Tibial nerve (tissue), 4 donors: ENCODE measurements around the gene ADGRL3. TPM values are rescaled to one million over a fixed set of nuclear protein-coding genes. Genes with fewer than 3 reads are reported as not detected.

Experiments used
- DNase-seq, 2 donors: peaks; one replicate each; pipeline ENCODE4 v3.0.0-alpha.2; 2019; ENCODE audit warnings: low spot score in 2 of 2
- H3K27ac ChIP-seq, 4 donors: fragments of 200-600 bp; sonication (generic) in 3 of 4; one replicate each; pipeline ENCODE4 v1.5.1; 2017 to 2019; ENCODE audit warnings: mild to moderate bottlenecking in 1 of 4
- H3K27me3 ChIP-seq, 2 donors: fragments of 200-600 bp; sonication (generic) in 1 of 2; one replicate each; pipeline versions ENCODE4 v1.5.1 to v1.6.0; 2017 to 2019
- H3K36me3 ChIP-seq, 3 donors: fragments of 200-600 bp; sonication (generic); one replicate each; pipeline ENCODE4 v1.5.1; 2018 to 2019
- H3K4me1 ChIP-seq, 4 donors: fragments of 200-600 bp; sonication (generic) in 3 of 4; one replicate each; pipeline ENCODE4 v1.5.1; 2017 to 2019
- H3K4me3 ChIP-seq, 4 donors: fragments of 200-600 bp; sonication (generic) in 3 of 4; one replicate each; pipeline ENCODE4 v1.5.1; 2017 to 2019; ENCODE audit warnings: mild to moderate bottlenecking in 1 of 4, moderate library complexity in 1 of 4
- H3K9me3 ChIP-seq, 4 donors: fragments of 200-600 bp; sonication (generic) in 3 of 4; one replicate each; pipeline ENCODE4 v1.5.1; 2017 to 2019
- EP300 ChIP-seq, 2 donors: sonication (generic); formaldehyde crosslinking; IDR thresholded peaks; one replicate each; pipeline ENCODE4 v1.6.1; 2017; ENCODE audit warnings: antibody characterized with exemption in 2 of 2, mild to moderate bottlenecking in 1 of 2
- POLR2A ChIP-seq, 2 donors: fragments of 450-650 bp; IDR thresholded peaks; one replicate each; pipeline ENCODE4 v1.6.1; 2017; ENCODE audit warnings: antibody characterized with exemption in 2 of 2, mild to moderate bottlenecking in 2 of 2, moderate library complexity in 2 of 2
- WGBS, 2 donors: methylation state at CpG; one replicate each; pipeline ENCODE4 v1.1.5; 2018; 5-methylcytosine and 5-hydroxymethylcytosine counted together
- total RNA-seq, 4 donors: library from RNA; depleted of rRNA; stranded (reverse); fragments of >200 nt; gene quantifications; one replicate each; pipeline ENCODE4 v1.1.0, GENCODE V29; 2016
- TF ChIP-seq, protein P1 (sequence below), 5 experiments: fragments of 200-600 bp in 3 of 5; fragments of 450-650 bp in 2 of 5; sonication (generic) in 3 of 5; IDR thresholded peaks; one replicate each; pipeline ENCODE4 v1.5.1; 2016 to 2019; ENCODE audit warnings: antibody characterized with exemption in 5 of 5, mild to moderate bottlenecking in 3 of 5, moderate library complexity in 2 of 5

Gene ADGRL3
- total RNA-seq, 4 donors from 2014 or later, result 20.1 to 51.3 (median 28.2) TPM

DNA sequence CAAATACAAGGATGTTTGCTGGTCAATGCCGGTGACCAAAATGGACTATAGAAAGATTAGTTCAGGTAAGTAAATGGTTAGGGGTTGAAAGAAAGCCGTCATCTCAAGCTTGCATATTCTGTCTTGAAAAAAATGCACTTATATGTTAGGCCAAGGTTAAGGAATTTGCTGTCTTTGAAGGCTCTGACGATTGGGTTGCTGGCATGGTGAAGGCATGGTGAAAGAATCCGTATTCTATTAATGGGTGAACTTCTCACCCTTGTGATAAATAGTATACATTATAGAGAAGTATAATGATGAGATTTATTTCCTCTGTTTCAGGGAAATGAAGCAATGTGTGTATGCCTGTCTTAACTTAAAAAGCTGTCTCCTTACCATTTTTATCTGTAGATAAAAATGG, 132.6 kb downstream of the ADGRL3 start:
- DNase-seq, result no peak
- Histone ChIP-seq H3K4me1 (no peaks in the 10 kb centered on the region), H3K4me3 (no peak overlapping the region), H3K27ac (peak overlapping the region in 1 of 4 donors; percentile 10), H3K36me3 (no peaks in the 10 kb centered on the region), H3K27me3 (no peaks in the 10 kb centered on the region), H3K9me3 (peaks cover 0 to 13% (median 2%) of the 10 kb centered on the region in 4 donors)
- TF ChIP-seq EP300 (IDR thresholded peaks at IDR 0.05) (no peak), POLR2A (IDR thresholded peaks at IDR 0.05) (no peak)
- TF ChIP-seq, protein P1, sequence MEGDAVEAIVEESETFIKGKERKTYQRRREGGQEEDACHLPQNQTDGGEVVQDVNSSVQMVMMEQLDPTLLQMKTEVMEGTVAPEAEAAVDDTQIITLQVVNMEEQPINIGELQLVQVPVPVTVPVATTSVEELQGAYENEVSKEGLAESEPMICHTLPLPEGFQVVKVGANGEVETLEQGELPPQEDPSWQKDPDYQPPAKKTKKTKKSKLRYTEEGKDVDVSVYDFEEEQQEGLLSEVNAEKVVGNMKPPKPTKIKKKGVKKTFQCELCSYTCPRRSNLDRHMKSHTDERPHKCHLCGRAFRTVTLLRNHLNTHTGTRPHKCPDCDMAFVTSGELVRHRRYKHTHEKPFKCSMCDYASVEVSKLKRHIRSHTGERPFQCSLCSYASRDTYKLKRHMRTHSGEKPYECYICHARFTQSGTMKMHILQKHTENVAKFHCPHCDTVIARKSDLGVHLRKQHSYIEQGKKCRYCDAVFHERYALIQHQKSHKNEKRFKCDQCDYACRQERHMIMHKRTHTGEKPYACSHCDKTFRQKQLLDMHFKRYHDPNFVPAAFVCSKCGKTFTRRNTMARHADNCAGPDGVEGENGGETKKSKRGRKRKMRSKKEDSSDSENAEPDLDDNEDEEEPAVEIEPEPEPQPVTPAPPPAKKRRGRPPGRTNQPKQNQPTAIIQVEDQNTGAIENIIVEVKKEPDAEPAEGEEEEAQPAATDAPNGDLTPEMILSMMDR (IDR thresholded peaks at IDR 0.05), result no peak
- 47 to 58% methylated on average over 4 of the region's 4 CpGs for WGBS, 2 donors

DNA sequence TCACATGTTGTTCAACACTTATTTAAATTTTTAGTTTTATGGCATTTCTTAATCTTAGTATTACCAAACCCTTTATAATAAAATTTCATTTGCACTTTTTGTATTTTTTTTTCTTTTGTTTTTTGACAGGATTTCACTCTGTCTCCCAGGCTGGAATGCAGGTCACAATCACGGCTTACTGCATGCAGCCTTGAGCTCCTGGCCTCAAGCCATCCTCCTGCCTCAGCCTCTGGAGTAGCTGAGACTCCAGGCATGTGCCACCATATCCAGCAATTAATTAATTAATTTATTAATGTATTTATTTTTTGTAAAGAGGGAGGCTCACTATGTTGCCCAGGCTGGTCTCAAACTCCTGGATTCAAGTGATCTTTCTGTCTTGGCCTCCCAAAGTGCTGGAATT, 133.4 kb downstream of the ADGRL3 start:
- Histone ChIP-seq H3K9me3 (peaks cover 0 to 13% (median 2%) of the 10 kb centered on the region in 4 donors), H3K4me3 (no peak overlapping the region), H3K27ac (no peak overlapping the region), H3K36me3 (no peaks in the 10 kb centered on the region), H3K27me3 (no peaks in the 10 kb centered on the region), H3K4me1 (no peaks in the 10 kb centered on the region)
- no peak for DNase-seq
- WGBS, 2 donors, result 51 to 59% methylated on average over 1 of the region's 1 CpG
- TF ChIP-seq, protein P1 (IDR thresholded peaks at IDR 0.05), result no peak
- TF ChIP-seq EP300 (IDR thresholded peaks at IDR 0.05) (no peak), POLR2A (IDR thresholded peaks at IDR 0.05) (no peak)

DNA sequence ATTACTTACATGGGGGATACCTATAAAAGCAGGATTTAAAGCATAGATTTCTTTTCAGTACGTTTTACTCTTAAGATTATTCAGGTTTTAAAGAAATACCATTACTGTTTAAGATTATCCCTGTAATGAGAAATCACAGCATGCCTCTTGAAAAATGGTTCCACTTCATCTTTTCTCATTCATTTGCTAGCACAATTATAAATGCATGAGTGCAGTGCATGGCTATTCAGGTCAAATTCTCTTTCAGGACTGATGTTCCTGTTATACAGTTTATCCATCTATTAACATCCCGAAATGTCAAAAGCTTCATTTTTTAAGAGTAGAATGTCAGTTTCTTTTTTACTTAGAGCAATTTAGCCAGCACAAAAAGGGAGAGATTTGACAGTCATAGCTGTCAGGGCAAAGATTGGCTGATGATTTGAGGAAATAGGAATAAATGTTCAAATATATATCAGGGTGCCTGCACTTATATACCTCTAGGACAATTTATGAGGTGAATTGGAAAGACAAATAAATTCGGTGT, 135.2 kb downstream of the ADGRL3 start:
- WGBS, 2 donors, result 49 to 53% methylated on average over 3 of the region's 3 CpGs
- Histone ChIP-seq H3K27ac (peak overlapping the region in 2 of 4 donors; percentile 60 to 71), H3K27me3 (no peaks in the 10 kb centered on the region), H3K9me3 (no peaks in the 10 kb centered on the region), H3K4me1 (no peaks in the 10 kb centered on the region), H3K4me3 (no peak overlapping the region), H3K36me3 (no peaks in the 10 kb centered on the region)
- no peak for DNase-seq
- TF ChIP-seq POLR2A (IDR thresholded peaks at IDR 0.05) (no peak), EP300 (IDR thresholded peaks at IDR 0.05) (no peak)
- TF ChIP-seq, protein P1 (IDR thresholded peaks at IDR 0.05), result no peak

DNA sequence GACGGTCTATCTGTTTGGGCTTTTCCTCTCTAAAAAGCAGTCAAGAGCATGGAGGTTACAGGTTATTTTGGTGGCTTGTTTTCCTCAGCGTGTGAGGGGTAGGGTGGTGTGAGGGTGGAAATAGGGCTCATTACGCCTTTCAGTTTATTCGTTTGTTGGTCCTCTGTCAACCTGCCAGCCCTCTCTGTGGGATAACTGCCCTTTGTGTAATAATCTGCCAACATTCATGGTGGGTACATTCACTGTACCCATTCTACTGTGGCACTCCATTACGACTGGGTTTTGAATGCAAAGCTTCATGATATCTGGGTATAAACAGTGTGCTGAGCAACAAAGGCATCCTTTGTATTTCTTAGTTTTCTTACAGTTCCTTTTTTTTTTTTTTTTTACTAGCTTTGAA, 136.4 kb downstream of the ADGRL3 start:
- H3K36me3 ChIP-seq, result no peaks in the 10 kb centered on the region
- peak in 1 of 2 donors; percentile 21 for DNase-seq
- peak in 1 of 2 donors; percentile 75 for TF ChIP-seq EP300 (IDR thresholded peaks at IDR 0.05)
- no peak for TF ChIP-seq POLR2A (IDR thresholded peaks at IDR 0.05)
- H3K9me3 ChIP-seq, result no peaks in the 10 kb centered on the region
- no peaks in the 10 kb centered on the region for H3K27me3 ChIP-seq
- no peak overlapping the region for H3K4me3 ChIP-seq
- H3K27ac ChIP-seq, result peak overlapping the region in 3 of 4 donors; percentile 49 to 71 (median 60)
- H3K4me1 ChIP-seq, result no peaks in the 10 kb centered on the region
- WGBS, 2 donors, result 42 to 47% methylated on average over 5 of the region's 5 CpGs

DNA sequence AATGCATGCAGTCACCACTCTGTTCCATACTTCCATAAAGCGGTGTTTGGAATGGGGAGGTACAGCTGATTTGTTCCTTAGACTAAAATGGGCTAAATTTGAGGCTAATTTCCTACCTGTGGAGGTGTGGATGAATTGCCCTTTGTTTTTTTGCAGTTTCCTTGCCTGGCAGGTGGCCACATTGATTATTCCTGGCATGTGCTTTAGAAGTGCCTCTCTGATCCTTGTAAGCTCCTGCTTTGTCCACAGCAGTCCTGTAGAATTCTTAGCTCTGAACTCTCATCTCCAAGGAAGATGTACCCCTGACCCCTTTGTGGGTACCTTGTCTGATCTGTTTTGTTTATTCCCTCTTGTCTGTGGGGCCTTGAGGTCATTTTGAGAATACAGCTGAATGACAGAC, 136.8 kb downstream of the ADGRL3 start:
- Histone ChIP-seq H3K4me1 (no peaks in the 10 kb centered on the region), H3K27ac (peak overlapping the region in 3 of 4 donors; percentile 54 to 77 (median 71)), H3K4me3 (no peak overlapping the region), H3K27me3 (no peaks in the 10 kb centered on the region), H3K36me3 (no peaks in the 10 kb centered on the region), H3K9me3 (no peaks in the 10 kb centered on the region)
- TF ChIP-seq EP300 (IDR thresholded peaks at IDR 0.05), result no peak
- TF ChIP-seq, protein P1 (IDR thresholded peaks at IDR 0.05), result no peak
- no peak for TF ChIP-seq POLR2A (IDR thresholded peaks at IDR 0.05)
- WGBS, 2 donors, result 39 to 54% methylated on average over 1 of the region's 1 CpG
- no peak for DNase-seq
